ENCODE data around the gene FXYD6. TPM values are rescaled to one million over a fixed set of nuclear protein-coding genes. Genes with fewer than 3 reads are reported as not detected.

The FXYD6 gene
- polyA plus RNA-seq, 1 of the 3 experiments (the other 2 are of a cell fraction), result 1.4 TPM

DNA sequence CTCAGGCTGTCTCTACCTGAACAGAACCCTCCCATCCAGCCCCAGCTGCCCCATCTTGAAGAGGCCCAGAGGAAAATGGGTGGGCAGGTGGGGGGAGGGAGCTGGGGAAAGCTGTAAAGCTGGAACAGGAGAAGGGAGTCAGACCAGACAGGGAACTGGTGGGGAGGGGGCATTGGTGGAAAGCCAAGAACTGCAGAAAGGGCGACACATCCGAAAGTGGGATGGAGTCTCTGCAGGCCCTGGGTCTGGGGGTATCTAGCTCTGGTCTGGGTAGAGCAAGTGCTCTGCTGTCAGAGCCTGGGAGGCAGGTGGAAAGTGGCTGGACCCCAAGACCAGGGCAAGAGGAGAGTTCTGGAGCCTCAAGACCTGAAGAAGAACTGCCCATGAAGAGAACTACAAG is 45.0 kb upstream of the FXYD6 start:
- Histone ChIP-seq H3K4me3 (ENCODE audit: low read depth in 2 of 2, low read length in 1 of 2) (no peak overlapping the region), H3K27me3 (ENCODE audit: insufficient read depth) (no peaks in the 10 kb centered on the region), H3K4me1 (ENCODE audit: control insufficient read depth in 1 of 2, insufficient read depth in 2 of 2, low read depth in 1 of 2, low read length in 1 of 2) (no peaks in the 10 kb centered on the region), H3K27ac (ENCODE audit: low read depth in 2 of 2, low read length in 1 of 2) (no peak overlapping the region), H3K9me3 (no peaks in the 10 kb centered on the region), H2AFZ (ENCODE audit: low read depth) (no peak overlapping the region), H3K9ac (no peak overlapping the region), H3K79me2 (ENCODE audit: insufficient read depth) (no peaks in the 10 kb centered on the region), H4K20me1 (ENCODE audit: insufficient read depth) (no peaks in the 10 kb centered on the region), H3K36me3 (replicated peaks in 1 of 2; ENCODE audit: control insufficient read depth in 1 of 2, insufficient read depth in 2 of 2, low read length in 1 of 2) (no peaks in the 10 kb centered on the region), H3K4me2 (no peak overlapping the region), H3K9me2 (no peaks in the 10 kb centered on the region), H3F3A (replicated peaks; ENCODE audit: insufficient read depth) (no peaks in the 10 kb centered on the region)
- WGBS (ENCODE audit: low lambda C conversion rate), result 60% methylated on average over 2 of the region's 2 CpGs
- no peak for TF ChIP-seq NFIC (IDR thresholded peaks at IDR 0.05; ENCODE audit: borderline replicate concordance)
- TF ChIP-seq POLR2AphosphoS5 (IDR thresholded peaks at IDR 0.05; ENCODE audit: low read depth, low read length), result no peak
- POLR2A ChIA-PET, result no interaction called here
- no peak for DNase-seq
- CTCF ChIA-PET, result interaction anchor here (0.7 to 2.9 kb wide), 4 partner anchors 25 to 132 kb away, joined by 3 to 14 read pairs (median 7); no protein-coding TSS in a partner anchor

DNA sequence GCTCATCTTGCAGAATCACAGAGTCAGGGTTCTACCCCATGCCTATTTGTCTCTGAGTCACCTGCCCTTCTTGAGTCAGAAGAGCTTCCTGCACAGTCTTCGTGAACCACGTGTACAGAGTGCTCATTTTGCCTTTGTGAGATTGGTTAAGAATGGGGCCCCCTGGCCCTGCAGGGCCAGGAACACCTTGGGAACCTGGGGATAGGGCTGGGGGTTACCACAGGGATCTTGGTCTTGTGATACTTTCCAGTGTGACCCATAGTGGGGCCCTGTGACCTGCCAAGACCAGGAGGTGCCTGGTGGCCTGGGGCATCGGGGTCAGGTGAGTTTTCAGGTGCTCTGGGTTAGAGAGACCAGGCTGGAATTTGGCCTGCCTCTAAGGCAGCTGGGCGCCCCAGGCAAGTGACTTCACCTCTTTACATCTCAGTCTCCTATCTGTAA is 43.3 kb upstream of the FXYD6 start:
- H3K9ac ChIP-seq, result no peak overlapping the region
- POLR2A ChIA-PET, result no interaction called here
- no peaks in the 10 kb centered on the region for H3F3A ChIP-seq (replicated peaks; ENCODE audit: insufficient read depth)
- H3K79me2 ChIP-seq (ENCODE audit: insufficient read depth), result no peaks in the 10 kb centered on the region
- no peak for TF ChIP-seq SIN3A (IDR thresholded peaks at IDR 0.05; ENCODE audit: borderline replicate concordance, low read depth, low read length)
- TF ChIP-seq ELF1 (IDR thresholded peaks at IDR 0.05), result no peak
- TF ChIP-seq, protein P1, sequence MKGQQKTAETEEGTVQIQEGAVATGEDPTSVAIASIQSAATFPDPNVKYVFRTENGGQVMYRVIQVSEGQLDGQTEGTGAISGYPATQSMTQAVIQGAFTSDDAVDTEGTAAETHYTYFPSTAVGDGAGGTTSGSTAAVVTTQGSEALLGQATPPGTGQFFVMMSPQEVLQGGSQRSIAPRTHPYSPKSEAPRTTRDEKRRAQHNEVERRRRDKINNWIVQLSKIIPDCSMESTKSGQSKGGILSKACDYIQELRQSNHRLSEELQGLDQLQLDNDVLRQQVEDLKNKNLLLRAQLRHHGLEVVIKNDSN (IDR thresholded peaks at IDR 0.05; ENCODE audit: borderline replicate concordance, low read depth), result no peak
- TF ChIP-seq RAD21 (IDR thresholded peaks at IDR 0.05; ENCODE audit: low read length), result no peak
- no peak for TF ChIP-seq NRF1 (IDR thresholded peaks at IDR 0.05; ENCODE audit: low read depth, low read length)
- TF ChIP-seq, protein P2, sequence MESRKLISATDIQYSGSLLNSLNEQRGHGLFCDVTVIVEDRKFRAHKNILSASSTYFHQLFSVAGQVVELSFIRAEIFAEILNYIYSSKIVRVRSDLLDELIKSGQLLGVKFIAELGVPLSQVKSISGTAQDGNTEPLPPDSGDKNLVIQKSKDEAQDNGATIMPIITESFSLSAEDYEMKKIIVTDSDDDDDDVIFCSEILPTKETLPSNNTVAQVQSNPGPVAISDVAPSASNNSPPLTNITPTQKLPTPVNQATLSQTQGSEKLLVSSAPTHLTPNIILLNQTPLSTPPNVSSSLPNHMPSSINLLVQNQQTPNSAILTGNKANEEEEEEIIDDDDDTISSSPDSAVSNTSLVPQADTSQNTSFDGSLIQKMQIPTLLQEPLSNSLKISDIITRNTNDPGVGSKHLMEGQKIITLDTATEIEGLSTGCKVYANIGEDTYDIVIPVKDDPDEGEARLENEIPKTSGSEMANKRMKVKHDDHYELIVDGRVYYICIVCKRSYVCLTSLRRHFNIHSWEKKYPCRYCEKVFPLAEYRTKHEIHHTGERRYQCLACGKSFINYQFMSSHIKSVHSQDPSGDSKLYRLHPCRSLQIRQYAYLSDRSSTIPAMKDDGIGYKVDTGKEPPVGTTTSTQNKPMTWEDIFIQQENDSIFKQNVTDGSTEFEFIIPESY (IDR thresholded peaks at IDR 0.05; ENCODE audit: borderline replicate concordance, low read depth), result no peak
- no peak for TF ChIP-seq EP300 (IDR thresholded peaks at IDR 0.05; ENCODE audit: borderline replicate concordance in 1 of 2, low read depth in 1 of 2, low read length in 1 of 2)
- TF ChIP-seq POLR2AphosphoS5 (IDR thresholded peaks at IDR 0.05; ENCODE audit: low read depth, low read length), result no peak
- TF ChIP-seq, protein P3, sequence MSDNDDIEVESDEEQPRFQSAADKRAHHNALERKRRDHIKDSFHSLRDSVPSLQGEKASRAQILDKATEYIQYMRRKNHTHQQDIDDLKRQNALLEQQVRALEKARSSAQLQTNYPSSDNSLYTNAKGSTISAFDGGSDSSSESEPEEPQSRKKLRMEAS (IDR thresholded peaks at IDR 0.05; ENCODE audit: low read depth), result no peak
- no peak for TF ChIP-seq FOSL2 (IDR thresholded peaks at IDR 0.05; ENCODE audit: borderline replicate concordance, low read depth)
- TF ChIP-seq, protein P4, sequence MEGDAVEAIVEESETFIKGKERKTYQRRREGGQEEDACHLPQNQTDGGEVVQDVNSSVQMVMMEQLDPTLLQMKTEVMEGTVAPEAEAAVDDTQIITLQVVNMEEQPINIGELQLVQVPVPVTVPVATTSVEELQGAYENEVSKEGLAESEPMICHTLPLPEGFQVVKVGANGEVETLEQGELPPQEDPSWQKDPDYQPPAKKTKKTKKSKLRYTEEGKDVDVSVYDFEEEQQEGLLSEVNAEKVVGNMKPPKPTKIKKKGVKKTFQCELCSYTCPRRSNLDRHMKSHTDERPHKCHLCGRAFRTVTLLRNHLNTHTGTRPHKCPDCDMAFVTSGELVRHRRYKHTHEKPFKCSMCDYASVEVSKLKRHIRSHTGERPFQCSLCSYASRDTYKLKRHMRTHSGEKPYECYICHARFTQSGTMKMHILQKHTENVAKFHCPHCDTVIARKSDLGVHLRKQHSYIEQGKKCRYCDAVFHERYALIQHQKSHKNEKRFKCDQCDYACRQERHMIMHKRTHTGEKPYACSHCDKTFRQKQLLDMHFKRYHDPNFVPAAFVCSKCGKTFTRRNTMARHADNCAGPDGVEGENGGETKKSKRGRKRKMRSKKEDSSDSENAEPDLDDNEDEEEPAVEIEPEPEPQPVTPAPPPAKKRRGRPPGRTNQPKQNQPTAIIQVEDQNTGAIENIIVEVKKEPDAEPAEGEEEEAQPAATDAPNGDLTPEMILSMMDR (IDR thresholded peaks at IDR 0.05), result no peak
- TF ChIP-seq, protein P5, sequence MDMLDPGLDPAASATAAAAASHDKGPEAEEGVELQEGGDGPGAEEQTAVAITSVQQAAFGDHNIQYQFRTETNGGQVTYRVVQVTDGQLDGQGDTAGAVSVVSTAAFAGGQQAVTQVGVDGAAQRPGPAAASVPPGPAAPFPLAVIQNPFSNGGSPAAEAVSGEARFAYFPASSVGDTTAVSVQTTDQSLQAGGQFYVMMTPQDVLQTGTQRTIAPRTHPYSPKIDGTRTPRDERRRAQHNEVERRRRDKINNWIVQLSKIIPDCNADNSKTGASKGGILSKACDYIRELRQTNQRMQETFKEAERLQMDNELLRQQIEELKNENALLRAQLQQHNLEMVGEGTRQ (IDR thresholded peaks at IDR 0.05; ENCODE audit: borderline replicate concordance, low read depth, low read length), result no peak
- no peak for TF ChIP-seq TAF1 (IDR thresholded peaks at IDR 0.05; ENCODE audit: borderline replicate concordance, low read depth, low read length)
- TF ChIP-seq SMC3 (IDR thresholded peaks at IDR 0.05; ENCODE audit: low read depth, low read length), result no peak
- TF ChIP-seq FOXM1 (IDR thresholded peaks at IDR 0.05; ENCODE audit: low read depth), result no peak
- no peak for TF ChIP-seq RCOR1 (IDR thresholded peaks at IDR 0.05; ENCODE audit: low read length)
- no peak for TF ChIP-seq YY1 (IDR thresholded peaks at IDR 0.05; ENCODE audit: low read depth)
- no peak for TF ChIP-seq GABPA (IDR thresholded peaks at IDR 0.05; ENCODE audit: low read depth)
- no peaks in the 10 kb centered on the region; the same call in 1 of the 2 replicates for H3K27me3 ChIP-seq (ENCODE audit: insufficient read depth)
- H2AFZ ChIP-seq (ENCODE audit: low read depth), result no peak overlapping the region
- 57% methylated on average over 3 of the region's 4 CpGs for WGBS (ENCODE audit: low lambda C conversion rate)
- CTCF ChIA-PET, result interaction anchor here (0.8 to 2.5 kb wide), 6 partner anchors 12 to 134 kb away, joined by 3 to 10 read pairs (median 4); no protein-coding TSS in a partner anchor
- H4K20me1 ChIP-seq (ENCODE audit: insufficient read depth), result no peaks in the 10 kb centered on the region
- no peaks in the 10 kb centered on the region for H3K36me3 ChIP-seq (replicated peaks in 1 of 2; ENCODE audit: control insufficient read depth in 1 of 2, insufficient read depth in 2 of 2, low read length in 1 of 2)
- no peaks in the 10 kb centered on the region for H3K9me3 ChIP-seq
- no peak overlapping the region for H3K4me2 ChIP-seq
- no peaks in the 10 kb centered on the region for H3K9me2 ChIP-seq
- H3K27ac ChIP-seq (ENCODE audit: low read depth in 2 of 2, low read length in 1 of 2), result no peak overlapping the region
- H3K4me1 ChIP-seq (ENCODE audit: control insufficient read depth in 1 of 2, insufficient read depth in 2 of 2, low read depth in 1 of 2, low read length in 1 of 2), result no peaks in the 10 kb centered on the region
- no peak overlapping the region for H3K4me3 ChIP-seq (ENCODE audit: low read depth in 2 of 2, low read length in 1 of 2)
- DNase-seq, result no peak
